Vagina (tissue), 2 donors: ENCODE measurements around the gene CSPG4.

Source experiments
- CTCF ChIP-seq, 3 experiments: fragments of 450-650 bp in 2 of 3; fragments of 200-600 bp in 1 of 3; sonication (generic) in 1 of 3; IDR thresholded peaks; one replicate each; pipeline ENCODE4 v1.5.1; 2017 to 2019; ENCODE audit warnings: antibody characterized with exemption in 3 of 3, mild to moderate bottlenecking in 2 of 3, moderate library complexity in 2 of 3
- POLR2A ChIP-seq, 2 donors: fragments of 450-650 bp; IDR thresholded peaks; one replicate each; pipeline ENCODE4 v1.6.1; 2017; ENCODE audit warnings: antibody characterized with exemption in 2 of 2, mild to moderate bottlenecking in 2 of 2, moderate library complexity in 2 of 2

GRCh38 chr15:75725006-75725718 lies 12.5 kb upstream of the CSPG4 start:
- TF ChIP-seq CTCF (IDR thresholded peaks at IDR 0.05) (no peak), POLR2A (IDR thresholded peaks at IDR 0.05) (no peak)
